Mucosa of descending colon (tissue), 3 donors: ENCODE data around the gene EIF4EBP2. TPM values are rescaled to one million over a fixed set of nuclear protein-coding genes. Genes with fewer than 3 reads are reported as not detected.

Source experiments
- ATAC-seq: fragments of 200-7000 bp; cut with Tn5 transposase; one replicate; pipeline ENCODE4 v1.9.1; 2020; ENCODE audit warnings: mild to moderate bottlenecking, moderate library complexity
- DNase-seq, 3 donors: peaks; one replicate each; pipeline ENCODE4 v3.0.0-alpha.2; 2020
- H3K36me3 ChIP-seq: fragments of 200-600 bp; one replicate; pipeline ENCODE4 v1.8.0; 2021; ENCODE audit warnings: low read depth, mild to moderate bottlenecking
- H3K4me1 ChIP-seq: fragments of 200-600 bp; one replicate; pipeline ENCODE4 v1.8.0; 2021; ENCODE audit warnings: low read depth, mild to moderate bottlenecking
- H3K4me3 ChIP-seq: fragments of 200-600 bp; one replicate; pipeline ENCODE4 v1.8.0; 2021; ENCODE audit warnings: mild to moderate bottlenecking
- H3K9me3 ChIP-seq: fragments of 200-600 bp; one replicate; pipeline ENCODE4 v1.8.0; 2021; ENCODE audit warnings: mild to moderate bottlenecking
- intact Hi-C, 2 donors: fragments of 100-400 bp; cut with DNase I in 1 of 2; cut with micrococcal nuclease in 1 of 2; formaldehyde crosslinking; loops; one replicate each; pipeline versions ENCODE4 v1.11.0 to v1.11.1; 2022; cut with DNase I, micrococcal nuclease
- total RNA-seq, 3 donors: library from RNA; stranded (reverse); fragmentation: NEBNext Ultra II Directional in 2 of 3; extraction: Animal tissue kit (Norgen Biotek cat#: 25700) in 2 of 3; gene quantifications; one replicate each; pipeline versions ENCODE4 v1.2.1 to v1.2.4, GENCODE V29; 2021 to 2023
- TF ChIP-seq, protein P1 (sequence below): fragments of 200-600 bp; IDR thresholded peaks from one replicate; pipeline ENCODE4 v1.8.0; 2022; ENCODE audit warnings: antibody characterized with exemption, mild to moderate bottlenecking
- donor health status: DM: no; HTN: no; CAD: no; lungs with moderate emphysema.
- donor health status: DM: no; HTN: no; CAD: no.
- donor health status: DM: no; HTN: yes; CAD: no.

Gene EIF4EBP2
- total RNA-seq, 3 donors from 2014 or later, result 88.1 to 131 (median 105) TPM

DNA sequence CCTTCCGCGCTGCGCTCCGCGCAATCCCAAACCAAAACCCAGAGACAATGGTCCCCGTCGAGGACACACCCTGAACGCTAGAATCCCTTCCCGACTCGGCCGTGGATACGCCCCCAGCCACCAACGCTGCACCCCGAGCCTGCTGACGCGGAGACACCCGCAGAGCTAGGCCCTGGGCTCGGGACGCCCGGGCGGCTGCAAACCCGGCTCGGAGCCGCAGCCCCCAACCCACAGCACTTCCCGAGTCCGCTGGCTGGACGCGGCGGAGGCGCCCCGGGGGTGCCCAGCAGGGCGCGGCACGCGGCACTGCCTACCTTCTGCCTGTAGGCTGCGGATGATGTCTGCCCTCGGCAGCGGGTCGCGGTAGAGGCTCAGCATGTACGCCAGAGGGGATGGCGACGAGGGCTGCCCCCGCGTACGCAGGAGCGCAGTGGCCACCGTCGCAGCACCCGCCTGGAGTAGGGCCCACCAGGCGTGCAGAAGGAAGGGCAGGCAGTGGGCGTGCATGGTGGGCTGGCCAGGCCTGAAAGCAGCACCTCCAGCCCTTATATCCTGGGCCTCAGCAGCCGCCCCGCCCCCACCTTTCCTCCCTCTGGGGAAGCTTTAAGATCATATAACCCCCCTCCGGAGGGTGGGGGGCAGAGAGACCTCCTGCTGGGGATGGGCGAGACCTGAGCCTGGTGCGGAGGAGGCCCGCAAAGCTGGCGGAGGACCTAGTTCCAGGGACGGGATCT lies 37.4 kb downstream of the EIF4EBP2 start, which contains the start of gene NODAL:
TSS of gene NODAL (minus strand) at position 521 of the 734 bp plus-strand sequence. CDS start at position 507, 14 bp downstream.
- TF ChIP-seq, protein P1, sequence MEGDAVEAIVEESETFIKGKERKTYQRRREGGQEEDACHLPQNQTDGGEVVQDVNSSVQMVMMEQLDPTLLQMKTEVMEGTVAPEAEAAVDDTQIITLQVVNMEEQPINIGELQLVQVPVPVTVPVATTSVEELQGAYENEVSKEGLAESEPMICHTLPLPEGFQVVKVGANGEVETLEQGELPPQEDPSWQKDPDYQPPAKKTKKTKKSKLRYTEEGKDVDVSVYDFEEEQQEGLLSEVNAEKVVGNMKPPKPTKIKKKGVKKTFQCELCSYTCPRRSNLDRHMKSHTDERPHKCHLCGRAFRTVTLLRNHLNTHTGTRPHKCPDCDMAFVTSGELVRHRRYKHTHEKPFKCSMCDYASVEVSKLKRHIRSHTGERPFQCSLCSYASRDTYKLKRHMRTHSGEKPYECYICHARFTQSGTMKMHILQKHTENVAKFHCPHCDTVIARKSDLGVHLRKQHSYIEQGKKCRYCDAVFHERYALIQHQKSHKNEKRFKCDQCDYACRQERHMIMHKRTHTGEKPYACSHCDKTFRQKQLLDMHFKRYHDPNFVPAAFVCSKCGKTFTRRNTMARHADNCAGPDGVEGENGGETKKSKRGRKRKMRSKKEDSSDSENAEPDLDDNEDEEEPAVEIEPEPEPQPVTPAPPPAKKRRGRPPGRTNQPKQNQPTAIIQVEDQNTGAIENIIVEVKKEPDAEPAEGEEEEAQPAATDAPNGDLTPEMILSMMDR, result no peak
- intact Hi-C loops, result no loop called here
- Histone ChIP-seq H3K4me3 (no peak within 1 kb of the TSS), H3K36me3 (no peaks in the 10 kb centered on the region), H3K4me1 (peaks cover 23% of the 10 kb centered on the region), H3K9me3 (no peaks in the 10 kb centered on the region)
- DNase-seq, result peak in 1 of 3 donors; percentile 40
- peak; percentile 20 for ATAC-seq

- Histone ChIP-seq H3K4me3 (no peak overlapping the region), H3K4me1 (peaks cover 23% of the 10 kb centered on the region), H3K36me3 (no peaks in the 10 kb centered on the region), H3K9me3 (no peaks in the 10 kb centered on the region)
- TF ChIP-seq, protein P1, result no peak
- intact Hi-C loops, result loop anchor here in 1 of 2 donors (1.0 kb wide), 1 partner anchor 11 kb away; no protein-coding TSS in a partner anchor
- ATAC-seq, result peak; percentile 33
- DNase-seq, result peak in 1 of 3 donors; percentile 36
These were observed 38.0 kb downstream of the EIF4EBP2 start for GRCh38 chr10:70441895-70442309.

DNA sequence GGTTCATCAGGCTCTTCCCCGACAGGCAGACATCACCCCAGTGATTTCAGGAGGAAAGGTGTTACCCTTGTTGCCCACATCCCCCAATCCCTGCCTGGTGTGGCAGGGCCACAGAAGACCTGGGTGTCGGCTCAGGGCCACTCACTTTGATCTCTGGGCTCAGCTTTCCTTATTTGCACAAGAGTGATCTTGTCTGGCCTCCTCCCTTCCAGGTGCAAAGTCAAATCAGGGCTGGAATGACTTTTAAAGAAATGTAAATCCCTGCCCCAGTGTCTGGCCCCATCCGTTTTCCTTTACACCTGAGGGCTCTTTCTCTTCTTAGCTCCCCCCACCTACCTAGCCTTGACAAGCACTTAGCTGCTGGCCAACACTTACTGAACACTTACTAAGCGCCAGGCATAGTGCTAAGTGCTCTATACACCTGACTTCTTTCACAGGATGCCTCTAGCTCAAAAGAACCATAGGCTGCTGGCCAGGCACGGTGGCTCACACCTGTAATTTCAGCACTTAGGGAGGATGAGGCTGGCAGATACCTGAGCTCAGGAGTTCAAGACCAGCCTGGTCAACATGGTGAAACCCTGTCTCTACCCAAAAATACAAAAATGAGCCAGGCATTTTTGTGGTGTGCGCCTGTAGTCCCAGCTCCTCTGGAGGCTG lies 38.5 kb downstream of the EIF4EBP2 start:
- Histone ChIP-seq H3K4me3 (no peak overlapping the region), H3K9me3 (no peaks in the 10 kb centered on the region), H3K36me3 (no peaks in the 10 kb centered on the region), H3K4me1 (peaks cover 23% of the 10 kb centered on the region)
- TF ChIP-seq, protein P1, result no peak
- peak in 2 of 3 donors; percentile 53 to 67 for DNase-seq
- ATAC-seq, result peak; percentile 77
- intact Hi-C loops, result loop anchor here in 1 of 2 donors (1.0 kb wide), 1 partner anchor 11 kb away; no protein-coding TSS in a partner anchor

DNA sequence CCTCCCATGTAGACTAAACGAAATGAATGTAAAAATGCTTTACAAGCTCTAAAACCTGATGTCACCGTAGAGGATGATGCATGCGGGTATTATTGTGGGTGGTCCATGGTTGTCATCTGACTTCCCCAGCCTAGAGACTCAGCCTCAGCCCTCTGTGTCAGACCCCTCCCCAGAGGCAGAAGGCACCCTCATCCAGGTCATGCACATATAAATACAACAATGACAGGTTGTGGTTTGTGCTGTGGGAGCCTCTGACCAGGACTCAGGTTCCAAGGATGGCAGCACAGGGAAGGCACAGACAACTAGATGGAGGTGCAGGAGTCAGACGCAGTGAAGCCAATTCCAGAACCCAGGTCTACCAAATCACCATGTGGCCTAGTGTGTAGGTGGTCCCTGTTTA lies 40.8 kb downstream of the EIF4EBP2 start:
- DNase-seq (no peak), ATAC-seq (no peak)
- H3K4me3 ChIP-seq, result no peak overlapping the region
- no peaks in the 10 kb centered on the region for H3K9me3 ChIP-seq
- intact Hi-C loops, result no loop called here
- peaks cover 23% of the 10 kb centered on the region for H3K4me1 ChIP-seq
- TF ChIP-seq, protein P1, result no peak
- H3K36me3 ChIP-seq, result no peaks in the 10 kb centered on the region

GRCh38 chr10:70445718-70446657 lies 42.0 kb downstream of the EIF4EBP2 start:
- H3K4me3 ChIP-seq, result no peak overlapping the region
- DNase-seq (no peak), ATAC-seq (no peak)
- no peaks in the 10 kb centered on the region for H3K36me3 ChIP-seq
- TF ChIP-seq, protein P1, result no peak
- intact Hi-C loops, result no loop called here
- no peaks in the 10 kb centered on the region for H3K9me3 ChIP-seq
- H3K4me1 ChIP-seq, result peaks cover 14% of the 10 kb centered on the region
